GM20431 (cell line): Measurements from ENCODE around the gene ZNF668.
"Not testable (repeated sequence)": the region's sequence is repeated elsewhere in the genome, so short reads cannot be mapped to it uniquely, and the experiment has no call there.

ENCODE experiments used
- in situ Hi-C: fragments of 300-500 bp; cut with MseI, MboI; formaldehyde crosslinking; loops from one replicate; pipeline ENCODE4 v1.15.0; 2020; ENCODE audit warnings: low sequenced_read_pairs; ENCODE audit not compliant: unreplicated experiment

ZNF668 gene

GRCh38 chr16:31105677-31106213 lies 31.7 kb upstream of the ZNF668 start:
- in situ Hi-C loops, result no loop called here

- in situ Hi-C loops, result not testable (repeated sequence)
Observed at GRCh38 chr16:31100876-31101641, 27.0 kb upstream of the ZNF668 start.

GRCh38 chr16:31099860-31100638 lies 26.0 kb upstream of the ZNF668 start:
- in situ Hi-C loops, result no loop called here

DNA sequence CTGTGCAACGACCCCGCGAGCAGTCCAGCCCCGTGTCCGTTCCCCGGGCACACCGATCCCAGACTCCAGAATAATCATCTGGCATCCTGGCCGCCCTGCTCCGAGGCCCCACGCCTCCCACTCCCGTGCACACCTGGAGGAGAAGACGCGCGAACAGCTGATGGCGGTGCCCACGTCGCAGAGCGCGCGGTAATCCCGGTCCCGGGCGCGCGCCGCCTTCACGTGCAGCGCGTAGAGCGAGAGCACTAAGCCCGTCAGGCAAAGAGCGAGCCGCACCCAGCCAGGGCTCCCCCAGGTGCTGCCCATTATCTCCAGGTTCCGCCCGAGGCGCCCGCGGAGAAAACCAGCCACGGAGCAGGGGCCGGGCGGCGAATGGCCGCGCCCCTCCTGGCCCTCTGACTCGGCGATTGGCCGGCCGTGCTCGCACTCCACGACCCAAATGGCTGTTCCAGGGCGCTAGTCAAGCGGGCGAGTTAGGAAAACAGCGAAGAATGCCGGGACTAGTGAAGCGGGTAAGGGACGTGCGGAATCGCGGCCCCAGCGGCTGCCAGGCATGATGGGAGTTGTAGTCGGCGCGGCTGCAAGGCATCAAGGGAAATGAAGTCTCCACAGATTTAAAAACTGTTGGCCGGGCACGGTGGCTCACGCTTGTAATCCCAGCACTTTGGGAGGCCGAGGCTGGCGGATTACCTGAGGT lies 20.5 kb upstream of the ZNF668 start, which contains the start of gene VKORC1:
Gene VKORC1 (minus strand): TSS at position 374 of the 697 bp plus-strand sequence. CDS start 68 bp downstream, at position 306.
- in situ Hi-C loops, result no loop called here

DNA sequence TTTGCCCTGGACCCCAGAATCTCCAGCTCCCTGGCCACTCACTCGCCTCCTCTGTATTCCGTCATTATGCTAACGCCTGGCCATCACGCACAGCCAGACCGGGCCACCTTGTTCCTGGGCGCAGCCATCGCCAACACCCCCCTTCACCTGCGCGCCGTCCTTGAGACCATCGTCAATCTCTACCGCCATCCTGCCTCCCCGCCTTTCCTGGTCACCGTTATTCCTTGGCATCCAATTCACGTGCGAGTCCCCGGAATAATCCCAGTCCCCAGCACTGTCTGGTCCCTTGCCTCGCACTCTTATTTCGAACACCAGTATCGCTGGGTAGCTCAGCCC lies 20.0 kb upstream of the ZNF668 start:
- in situ Hi-C loops, result no loop called here

DNA sequence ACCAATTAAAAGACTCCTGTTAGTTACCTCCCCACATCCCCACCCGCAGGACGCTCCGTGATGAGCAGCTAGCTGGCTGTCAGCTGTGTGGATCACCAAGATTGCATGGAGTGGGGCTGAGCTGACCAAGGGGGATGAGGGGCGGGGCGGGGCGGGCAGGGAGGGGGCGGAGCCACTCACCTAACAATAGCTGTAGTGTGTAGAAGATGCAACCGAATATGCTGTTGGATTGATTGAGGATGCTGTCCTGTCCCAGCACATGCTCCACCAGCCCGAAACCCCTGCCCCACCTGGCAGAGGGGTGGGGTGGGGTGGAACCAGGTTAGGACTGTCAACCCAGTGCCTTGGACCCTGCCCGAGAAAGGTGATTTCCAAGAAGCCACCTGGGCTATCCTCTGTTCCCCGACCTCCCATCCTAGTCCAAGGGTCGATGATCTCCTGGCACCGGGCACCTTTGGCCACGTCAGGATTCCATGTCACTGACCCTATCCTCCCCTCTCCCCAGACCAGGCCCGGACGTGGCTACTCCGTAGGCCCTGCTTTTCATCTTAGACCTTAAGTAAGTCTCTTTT lies 19.2 kb upstream of the ZNF668 start:
- in situ Hi-C loops, result no loop called here

- in situ Hi-C loops, result no loop called here
Observed at GRCh38 chr16:31092330-31092729, 18.3 kb upstream of the ZNF668 start.

- in situ Hi-C loops, result no loop called here
Observed at GRCh38 chr16:31090540-31090939, 16.5 kb upstream of the ZNF668 start.

DNA sequence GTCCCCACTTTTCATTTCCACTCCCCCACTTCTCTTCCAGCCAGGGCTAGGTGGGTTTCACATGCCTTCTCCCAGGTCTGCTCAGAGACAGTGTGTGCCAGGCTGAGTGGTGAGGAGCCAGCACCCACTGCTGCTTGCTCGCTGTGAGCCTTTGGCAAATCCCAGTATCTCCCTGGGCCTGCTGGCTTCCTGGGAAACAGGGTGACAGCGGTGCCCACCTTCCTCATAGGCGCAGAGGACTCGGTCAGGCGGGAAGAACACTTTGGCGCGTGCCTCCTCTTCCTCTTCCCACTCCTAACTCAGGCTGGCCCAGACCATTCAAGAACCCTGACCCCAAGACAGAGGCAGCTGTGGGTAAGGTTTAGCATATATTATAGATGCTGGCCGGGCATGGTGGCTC lies 15.2 kb upstream of the ZNF668 start:
- in situ Hi-C loops, result no loop called here

DNA sequence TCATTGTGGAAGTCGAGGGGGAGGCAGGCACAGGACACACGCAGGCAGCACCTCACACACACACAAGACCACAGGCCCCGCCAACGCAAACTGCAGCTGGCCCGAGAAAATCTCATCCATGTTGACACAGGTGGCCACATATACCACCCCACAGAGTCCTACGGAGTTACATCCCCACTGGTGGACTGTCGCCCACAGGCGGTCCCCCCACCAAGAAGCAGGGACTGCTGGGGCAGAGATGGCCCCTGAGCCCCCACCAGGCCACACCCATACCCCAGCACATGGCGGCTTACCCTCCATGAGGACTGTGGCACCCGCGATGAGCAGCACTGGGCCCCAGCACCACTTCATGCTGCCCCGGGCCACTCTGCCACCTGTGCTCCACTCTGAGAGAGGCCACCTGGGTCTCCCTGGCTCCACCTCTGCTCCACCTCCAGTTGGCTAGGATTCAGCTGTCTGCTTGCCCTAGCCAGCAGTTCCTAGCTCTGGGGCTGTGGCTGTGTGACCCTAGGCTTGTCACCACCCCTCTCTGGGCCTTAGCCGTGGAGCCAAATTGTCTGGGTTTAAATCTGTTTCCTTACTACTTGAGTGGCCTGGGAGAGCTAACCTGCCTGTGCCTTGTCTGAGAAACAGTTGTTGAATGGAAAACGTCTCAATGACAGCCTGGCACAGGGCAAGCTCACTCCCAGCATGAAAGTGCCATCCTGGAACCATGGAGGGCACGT lies 14.6 kb upstream of the ZNF668 start, which contains the start of gene PRSS53:
Gene PRSS53 (minus strand): TSS at position 485 of the 725 bp plus-strand sequence. CDS start 134 bp downstream, at position 351.
- in situ Hi-C loops, result no loop called here

- in situ Hi-C loops, result no loop called here
Observed at GRCh38 chr16:31087971-31088370, 13.9 kb upstream of the ZNF668 start.

- in situ Hi-C loops, result no loop called here
Observed at GRCh38 chr16:31087481-31087880, 13.4 kb upstream of the ZNF668 start.

GRCh38 chr16:31086629-31086906 lies 12.5 kb upstream of the ZNF668 start:
- in situ Hi-C loops, result no loop called here

GRCh38 chr16:31085873-31086628 lies 12.0 kb upstream of the ZNF668 start:
- in situ Hi-C loops, result no loop called here

DNA sequence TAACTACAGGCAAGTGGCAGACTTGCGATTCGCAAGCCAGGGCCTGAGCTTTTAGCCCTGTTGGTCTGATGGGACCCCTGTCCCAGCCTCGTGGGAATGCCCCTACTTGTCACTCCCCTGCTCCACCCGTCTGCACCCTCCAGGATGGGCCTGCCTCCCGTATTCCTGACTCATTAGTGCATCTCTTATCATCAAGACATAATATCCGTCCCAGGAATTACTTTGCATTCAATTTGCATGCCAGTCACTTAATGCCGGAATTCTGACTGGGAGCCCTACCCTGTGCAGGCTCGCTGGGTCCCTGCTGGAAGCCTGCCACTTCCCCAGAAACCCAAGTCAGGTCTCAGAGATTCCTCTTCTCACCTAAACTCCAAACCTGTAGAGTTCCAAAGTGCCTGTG lies 11.4 kb upstream of the ZNF668 start:
- in situ Hi-C loops, result no loop called here

- in situ Hi-C loops, result no loop called here
Observed at GRCh38 chr16:31084584-31085302, 10.7 kb upstream of the ZNF668 start.

DNA sequence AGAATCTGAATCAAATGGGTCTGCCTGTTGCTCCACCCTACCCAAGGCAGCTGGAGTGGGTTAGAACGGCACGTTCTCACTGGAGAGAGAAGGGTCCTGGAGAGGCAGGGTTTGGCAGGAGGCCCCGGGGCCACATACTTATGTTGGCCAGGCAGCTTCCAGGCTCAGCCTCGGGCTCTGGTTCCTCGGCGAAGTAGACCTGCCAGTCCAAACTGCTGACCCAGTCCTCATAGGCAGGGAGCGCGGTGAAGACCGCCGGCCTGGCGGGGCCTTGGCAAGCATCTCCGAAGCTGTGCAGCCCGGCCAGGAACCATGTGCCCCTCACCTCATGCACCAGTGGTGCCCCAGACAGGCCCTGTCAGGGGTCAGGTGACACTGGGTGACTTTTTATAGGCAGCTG lies 9.9 kb upstream of the ZNF668 start:
- in situ Hi-C loops, result no loop called here

GRCh38 chr16:31083556-31083955 lies 9.5 kb upstream of the ZNF668 start:
- in situ Hi-C loops, result no loop called here
